GM12891 (cell line): ENCODE data around the gene CLIP4.

Experiments used
- POLR2A ChIP-seq: IDR thresholded peaks from 2 replicates; pipeline ENCODE4 v1.6.1; 2011; ENCODE audit warnings: low read depth, low read length, control low read depth
- POLR2AphosphoS5 ChIP-seq: IDR thresholded peaks from 2 replicates; pipeline ENCODE4 v1.6.1; 2011; ENCODE audit warnings: low read depth, low read length, control low read depth
- TAF1 ChIP-seq: IDR thresholded peaks from 2 replicates; pipeline ENCODE4 v1.6.1; 2011; ENCODE audit warnings: low read depth, low read length, control low read depth

DNA sequence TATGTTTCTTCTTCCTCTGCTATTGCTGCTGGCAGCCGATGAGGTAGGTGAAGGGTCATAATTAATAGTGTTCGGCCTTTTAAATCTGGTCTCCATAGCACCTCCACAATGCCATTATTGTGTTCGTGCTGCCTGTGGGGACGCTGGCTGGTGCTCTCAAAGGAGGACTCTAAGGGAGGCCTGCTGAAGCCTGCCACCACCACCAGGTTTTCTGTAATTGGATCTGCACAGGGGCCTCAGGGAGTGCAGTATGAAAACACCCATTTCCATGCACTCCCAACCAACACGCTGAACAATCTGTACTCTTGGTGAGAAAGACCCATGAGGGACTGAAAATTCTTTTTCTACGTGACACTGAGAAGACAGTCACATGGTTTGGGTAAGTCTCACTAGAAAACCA is 17.6 kb upstream of the CLIP4 start:
- TF ChIP-seq POLR2AphosphoS5 (no peak), TAF1 (no peak), POLR2A (no peak)
